ENCODE measurements around the gene CHCHD3.

- TF ChIP-seq FOXP2 (optimal IDR thresholded peaks at IDR 0.05; ENCODE audit: control extremely low read depth, extremely low read length, insufficient read depth), result no peak
- TF ChIP-seq EZH2 (IDR thresholded peaks at IDR 0.05), result no peak
Measured at GRCh38 chr7:132768099-132768498, 313.8 kb downstream of the CHCHD3 start.
